GM12878 (cell line): Measurements from ENCODE around the gene SCGB1A1. TPM values are rescaled to one million over a fixed set of nuclear protein-coding genes. Genes with fewer than 3 reads are reported as not detected.

Source experiments
- GABPA ChIP-seq: IDR thresholded peaks from 2 replicates; pipeline ENCODE4 v1.6.1; 2014; ENCODE audit warnings: antibody characterized with exemption, low read depth, mild to moderate bottlenecking, inconsistent platforms
- HDAC2 ChIP-seq: fragments of 200-600 bp; sonication (generic); IDR thresholded peaks from 2 replicates; pipeline ENCODE4 v1.6.1; 2017
- IKZF1 ChIP-seq: fragments of 450-650 bp; conservative IDR thresholded peaks from 2 replicates; pipeline ENCODE4 v1.6.1; 2017; ENCODE audit warnings: antibody characterized with exemption, mild to moderate bottlenecking
- NFYB ChIP-seq: IDR thresholded peaks from 2 replicates; pipeline ENCODE4 v1.6.1; 2011; ENCODE audit warnings: low read depth, mild to moderate bottlenecking, low read length, improper control_type of control experiment, moderate library complexity; ENCODE audit not compliant: insufficient read depth
- POLR2AphosphoS2 ChIP-seq: IDR thresholded peaks from 2 replicates; pipeline ENCODE4 v1.6.1; 2011; ENCODE audit warnings: low read depth, mild to moderate bottlenecking, low read length, improper control_type of control experiment, moderate library complexity
- POLR2AphosphoS5 ChIP-seq: IDR thresholded peaks from 2 replicates; pipeline ENCODE4 v1.6.1; 2011; ENCODE audit warnings: mild to moderate bottlenecking, low read length, inconsistent platforms
- SREBF2 ChIP-seq: IDR thresholded peaks from 2 replicates; pipeline ENCODE4 v1.6.1; 2012; ENCODE audit warnings: mild to moderate bottlenecking, low read length
- SRF ChIP-seq, 2 experiments: IDR thresholded peaks; 2 replicates each; pipeline ENCODE4 v1.6.1; 2011; ENCODE audit warnings: low read depth in 2 of 2, low read length in 2 of 2, mild to moderate bottlenecking in 1 of 2, moderate library complexity in 1 of 2
- TCF7 ChIP-seq: IDR thresholded peaks from 2 replicates; pipeline ENCODE4 v1.6.1; 2014; ENCODE audit warnings: antibody characterized with exemption, borderline replicate concordance
- ZNF217 ChIP-seq: fragments of 450-650 bp; IDR thresholded peaks from 2 replicates; pipeline ENCODE4 v1.6.1; 2017; ENCODE audit warnings: antibody characterized with exemption, mild to moderate bottlenecking
- polyA plus RNA-seq, 11 experiments: library from polyadenylated mRNA; depleted of rRNA in 4 of 11; unstranded in 6 of 11; stranded (reverse) in 5 of 11; fragments of >200 nt; fragmentation: Nextera tagmentation in 4 of 11; fragmentation: Illumina TruSeq in 1 of 11; extraction: Ambion mirVana in 4 of 11; extraction: Trizol in 1 of 11; gene quantifications; 1 replicate in 1 of 11; 2 replicates in 10 of 11; pipeline versions ENCODE4 v1.2.1 to v1.2.3, GENCODE V29; 2011 to 2016; ENCODE audit warnings: inconsistent platforms in 2 of 11, missing spikeins in 2 of 11, low read depth in 1 of 11
- total RNA-seq, 4 experiments: library from RNA; depleted of rRNA in 3 of 4; stranded (reverse); fragments of >200 nt in 3 of 4; fragmentation: Illumina TruSeq in 1 of 4; extraction: Trizol in 1 of 4; gene quantifications; 2 replicates each; pipeline versions ENCODE4 v1.2.1 to v1.2.3, GENCODE V29; 2013 to 2021
- TF ChIP-seq, protein P1 (sequence below): IDR thresholded peaks from 2 replicates; pipeline ENCODE4 v1.6.1; 2011; ENCODE audit warnings: low read depth, mild to moderate bottlenecking, low read length, moderate library complexity, borderline replicate concordance; ENCODE audit errors: extremely low read depth
- TF ChIP-seq, protein P2 (sequence below): fragments of 450-650 bp; IDR thresholded peaks from 2 replicates; pipeline ENCODE4 v1.6.1; 2017; ENCODE audit warnings: antibody characterized with exemption, mild to moderate bottlenecking, moderate library complexity
- TF ChIP-seq, protein P3 (sequence below): IDR thresholded peaks from 2 replicates; pipeline ENCODE4 v1.6.1; 2012; ENCODE audit warnings: low read depth, low read length, improper control_type of control experiment

Gene SCGB1A1
- total and polyA plus RNA-seq, 10 of the 15 experiments (the other 5 are each of a cell fraction or from before 2014, with no cell fraction given) = not detected

DNA sequence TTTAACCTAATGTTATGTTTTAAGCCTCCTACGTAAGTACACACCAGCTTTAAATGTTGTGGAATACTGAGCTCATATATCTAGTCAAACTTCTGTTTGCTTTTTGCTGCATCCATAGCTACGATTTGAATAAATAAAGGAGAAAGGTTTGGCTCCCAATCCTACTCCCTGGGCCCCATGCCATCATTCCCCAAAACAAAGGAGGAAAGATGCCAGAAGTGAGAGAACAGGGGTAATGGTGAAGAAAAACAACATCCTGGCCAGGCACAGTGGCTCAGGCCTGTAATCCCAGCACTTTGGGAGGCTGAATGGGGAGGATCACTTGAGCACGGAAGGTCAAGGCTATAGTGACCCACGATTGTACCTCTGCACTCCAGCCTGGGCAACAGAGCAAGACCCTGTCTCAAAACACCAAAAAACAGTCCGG, 26.5 kb downstream of the SCGB1A1 start (continued):
- TF ChIP-seq POLR2AphosphoS5 (no peak), ZNF217 (no peak), TCF7 (no peak), POLR2AphosphoS2 (no peak), IKZF1 (no peak), GABPA (no peak), SREBF2 (no peak), HDAC2 (no peak), SRF (IDR thresholded peaks at IDR 0.05; ENCODE audit: low read depth in 2 of 2, low read length in 2 of 2) (no peak), NFYB (no peak)
- TF ChIP-seq, protein P1, sequence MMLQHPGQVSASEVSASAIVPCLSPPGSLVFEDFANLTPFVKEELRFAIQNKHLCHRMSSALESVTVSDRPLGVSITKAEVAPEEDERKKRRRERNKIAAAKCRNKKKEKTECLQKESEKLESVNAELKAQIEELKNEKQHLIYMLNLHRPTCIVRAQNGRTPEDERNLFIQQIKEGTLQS = no peak
- TF ChIP-seq, protein P2, sequence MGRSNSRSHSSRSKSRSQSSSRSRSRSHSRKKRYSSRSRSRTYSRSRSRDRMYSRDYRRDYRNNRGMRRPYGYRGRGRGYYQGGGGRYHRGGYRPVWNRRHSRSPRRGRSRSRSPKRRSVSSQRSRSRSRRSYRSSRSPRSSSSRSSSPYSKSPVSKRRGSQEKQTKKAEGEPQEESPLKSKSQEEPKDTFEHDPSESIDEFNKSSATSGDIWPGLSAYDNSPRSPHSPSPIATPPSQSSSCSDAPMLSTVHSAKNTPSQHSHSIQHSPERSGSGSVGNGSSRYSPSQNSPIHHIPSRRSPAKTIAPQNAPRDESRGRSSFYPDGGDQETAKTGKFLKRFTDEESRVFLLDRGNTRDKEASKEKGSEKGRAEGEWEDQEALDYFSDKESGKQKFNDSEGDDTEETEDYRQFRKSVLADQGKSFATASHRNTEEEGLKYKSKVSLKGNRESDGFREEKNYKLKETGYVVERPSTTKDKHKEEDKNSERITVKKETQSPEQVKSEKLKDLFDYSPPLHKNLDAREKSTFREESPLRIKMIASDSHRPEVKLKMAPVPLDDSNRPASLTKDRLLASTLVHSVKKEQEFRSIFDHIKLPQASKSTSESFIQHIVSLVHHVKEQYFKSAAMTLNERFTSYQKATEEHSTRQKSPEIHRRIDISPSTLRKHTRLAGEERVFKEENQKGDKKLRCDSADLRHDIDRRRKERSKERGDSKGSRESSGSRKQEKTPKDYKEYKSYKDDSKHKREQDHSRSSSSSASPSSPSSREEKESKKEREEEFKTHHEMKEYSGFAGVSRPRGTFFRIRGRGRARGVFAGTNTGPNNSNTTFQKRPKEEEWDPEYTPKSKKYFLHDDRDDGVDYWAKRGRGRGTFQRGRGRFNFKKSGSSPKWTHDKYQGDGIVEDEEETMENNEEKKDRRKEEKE = no peak
- TF ChIP-seq, protein P3, sequence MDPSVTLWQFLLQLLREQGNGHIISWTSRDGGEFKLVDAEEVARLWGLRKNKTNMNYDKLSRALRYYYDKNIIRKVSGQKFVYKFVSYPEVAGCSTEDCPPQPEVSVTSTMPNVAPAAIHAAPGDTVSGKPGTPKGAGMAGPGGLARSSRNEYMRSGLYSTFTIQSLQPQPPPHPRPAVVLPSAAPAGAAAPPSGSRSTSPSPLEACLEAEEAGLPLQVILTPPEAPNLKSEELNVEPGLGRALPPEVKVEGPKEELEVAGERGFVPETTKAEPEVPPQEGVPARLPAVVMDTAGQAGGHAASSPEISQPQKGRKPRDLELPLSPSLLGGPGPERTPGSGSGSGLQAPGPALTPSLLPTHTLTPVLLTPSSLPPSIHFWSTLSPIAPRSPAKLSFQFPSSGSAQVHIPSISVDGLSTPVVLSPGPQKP = no peak
- TF ChIP-seq, all 136 proteins: peak for 0
